SH-SY5Y (cell line): Measurements from ENCODE around the gene PRDM15.

Experiments used
- GATA2 ChIP-seq: IDR thresholded peaks from 2 replicates; pipeline ENCODE4 v1.6.1; 2011; ENCODE audit warnings: mild to moderate bottlenecking, low read depth, low read length
- GATA3 ChIP-seq: IDR thresholded peaks from 2 replicates; pipeline ENCODE4 v1.6.1; 2011; ENCODE audit warnings: low read depth, mild to moderate bottlenecking, low read length, moderate library complexity

GRCh38 chr21:41827951-41828883 is 50.9 kb downstream of the PRDM15 start:
- TF ChIP-seq GATA2 (no peak), GATA3 (no peak)
